Activated CD8-positive, alpha-beta memory T cell treated with anti-CD3 and anti-CD28 coated beads, Interleukin-2, amount 50 U/mL, for 4 hours (primary cell): ENCODE data around the gene AMDHD1.

Experiments
- DNase-seq: peaks from one replicate; pipeline ENCODE4 v3.0.0-alpha.2; 2020

AMDHD1 gene

GRCh38 chr12:95943330-95943842 is at the start of gene AMDHD1:
AMDHD1 (plus strand) TSS chr12:95943331; CDS start chr12:95943399, 68 bp downstream.
- DNase-seq, result peak; percentile 57

- no peak for DNase-seq
Observed at GRCh38 chr12:95896846-95897245, 46.3 kb upstream of the AMDHD1 start.

- no peak for DNase-seq
Observed at GRCh38 chr12:95898081-95898480, 45.0 kb upstream of the AMDHD1 start.

GRCh38 chr12:95908573-95908972 is 34.6 kb upstream of the AMDHD1 start:
- no peak for DNase-seq

GRCh38 chr12:95909871-95910270 is 33.3 kb upstream of the AMDHD1 start:
- no peak for DNase-seq

- DNase-seq, result peak; percentile 27
Observed at GRCh38 chr12:95918194-95918993, 24.7 kb upstream of the AMDHD1 start.

GRCh38 chr12:95919110-95919509 is 24.0 kb upstream of the AMDHD1 start:
- DNase-seq, result no peak

- no peak for DNase-seq
Observed at GRCh38 chr12:95922231-95922630, 20.9 kb upstream of the AMDHD1 start.

- DNase-seq, result no peak
Observed at GRCh38 chr12:95940514-95940913, 2.6 kb upstream of the AMDHD1 start.

- no peak for DNase-seq
Observed at GRCh38 chr12:95942101-95942523, 1.0 kb upstream of the AMDHD1 start.

GRCh38 chr12:95942524-95943329 is 404 bp upstream of the AMDHD1 start, which contains the start of gene CCDC38:
CCDC38 (minus strand) TSS chr12:95942614; CDS start chr12:95936509, 6,105 bp downstream.
- DNase-seq, result peak; percentile 80

GRCh38 chr12:95944108-95944704 is 1.1 kb downstream of the AMDHD1 start:
- DNase-seq, result no peak

GRCh38 chr12:95949477-95950206 is 6.5 kb downstream of the AMDHD1 start:
- no peak for DNase-seq

- DNase-seq, result no peak
Observed at GRCh38 chr12:95951515-95951914, 8.4 kb downstream of the AMDHD1 start.

GRCh38 chr12:95953000-95953399 is 9.9 kb downstream of the AMDHD1 start:
- DNase-seq, result no peak

GRCh38 chr12:95955549-95956159 is 12.5 kb downstream of the AMDHD1 start:
- DNase-seq, result no peak

- DNase-seq, result no peak
Observed at GRCh38 chr12:95956557-95957145, 13.5 kb downstream of the AMDHD1 start.

- DNase-seq, result no peak
Observed at GRCh38 chr12:95959107-95959506, 16.0 kb downstream of the AMDHD1 start.

- DNase-seq, result no peak
Observed at GRCh38 chr12:95960241-95960640, 17.1 kb downstream of the AMDHD1 start.

GRCh38 chr12:95962222-95962621 is 19.1 kb downstream of the AMDHD1 start:
- DNase-seq, result no peak

GRCh38 chr12:95963096-95963495 is 20.0 kb downstream of the AMDHD1 start:
- DNase-seq, result no peak
